BLaER1 (cell line): Measurements from ENCODE around the gene NCOA1.
A peak's percentile ranks its signal among the peaks of the same experiment; 100 is the strongest.

ENCODE experiments used
- H3K27ac ChIP-seq: shearing (Covaris generic); formaldehyde crosslinking; 2 replicates; pipeline ENCODE4 v1.8.1; 2022
- H3K27me3 ChIP-seq: shearing (Covaris generic); formaldehyde crosslinking; 2 replicates; pipeline ENCODE4 v1.8.1; 2022
- H3K36me3 ChIP-seq: shearing (Covaris generic); formaldehyde crosslinking; 2 replicates; pipeline ENCODE4 v1.8.1; 2022
- H3K4me1 ChIP-seq: shearing (Covaris generic); formaldehyde crosslinking; 2 replicates; pipeline ENCODE4 v1.8.1; 2022
- H3K4me2 ChIP-seq: shearing (Covaris generic); formaldehyde crosslinking; 2 replicates; pipeline ENCODE4 v1.8.1; 2022
- H3K4me3 ChIP-seq: shearing (Covaris generic); formaldehyde crosslinking; 2 replicates; pipeline ENCODE4 v1.8.1; 2022
- H3K9ac ChIP-seq: shearing (Covaris generic); formaldehyde crosslinking; 2 replicates; pipeline ENCODE4 v1.8.1; 2022
- H3K9me3 ChIP-seq: shearing (Covaris generic); formaldehyde crosslinking; 2 replicates; pipeline ENCODE4 v1.8.1; 2022
- H4K20me1 ChIP-seq: shearing (Covaris generic); formaldehyde crosslinking; 2 replicates; pipeline ENCODE4 v1.8.1; 2022
- Cebpa-rat ChIP-seq: shearing (Covaris generic); IDR thresholded peaks from 2 replicates; pipeline ENCODE4 v1.8.1; 2022

NCOA1 gene

DNA sequence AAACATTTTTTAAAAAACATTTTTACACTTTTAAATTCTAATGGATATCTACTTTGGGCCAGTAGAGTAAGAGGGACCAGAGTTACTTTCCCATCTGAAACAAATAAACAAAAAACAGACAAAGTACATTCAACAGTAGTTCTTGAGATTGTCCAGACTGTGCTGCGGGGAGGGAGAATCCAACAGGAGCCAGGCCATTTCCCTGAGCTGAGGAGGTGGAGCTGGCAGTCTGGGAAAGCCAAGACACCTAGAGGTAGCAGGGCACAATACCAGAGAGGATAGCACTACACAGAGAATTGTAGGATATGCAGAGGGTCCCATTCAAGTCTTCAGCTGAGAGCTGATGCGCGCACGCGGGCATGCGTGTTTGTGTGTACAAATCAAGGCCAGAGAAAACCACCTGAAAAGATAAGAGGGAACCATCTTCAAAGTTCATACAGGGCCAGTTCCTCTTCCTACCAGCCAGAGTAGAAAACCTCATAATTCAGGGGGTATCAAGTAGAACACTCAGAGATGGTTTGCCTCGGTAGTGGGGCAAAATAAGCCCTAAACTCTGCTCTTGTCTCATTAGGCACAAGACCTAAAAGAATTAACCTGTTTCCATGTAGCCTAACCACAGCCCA is 258.1 kb downstream of the NCOA1 start:
- Histone ChIP-seq H3K27ac (no peak overlapping the region), H3K36me3 (peaks cover 25% of the 10 kb centered on the region), H3K4me2 (no peak overlapping the region), H3K4me1 (no peaks in the 10 kb centered on the region), H3K9ac (no peak overlapping the region), H3K9me3 (no peaks in the 10 kb centered on the region), H4K20me1 (no peaks in the 10 kb centered on the region), H3K27me3 (no peaks in the 10 kb centered on the region), H3K4me3 (no peak overlapping the region)
- no peak for TF ChIP-seq Cebpa-rat

DNA sequence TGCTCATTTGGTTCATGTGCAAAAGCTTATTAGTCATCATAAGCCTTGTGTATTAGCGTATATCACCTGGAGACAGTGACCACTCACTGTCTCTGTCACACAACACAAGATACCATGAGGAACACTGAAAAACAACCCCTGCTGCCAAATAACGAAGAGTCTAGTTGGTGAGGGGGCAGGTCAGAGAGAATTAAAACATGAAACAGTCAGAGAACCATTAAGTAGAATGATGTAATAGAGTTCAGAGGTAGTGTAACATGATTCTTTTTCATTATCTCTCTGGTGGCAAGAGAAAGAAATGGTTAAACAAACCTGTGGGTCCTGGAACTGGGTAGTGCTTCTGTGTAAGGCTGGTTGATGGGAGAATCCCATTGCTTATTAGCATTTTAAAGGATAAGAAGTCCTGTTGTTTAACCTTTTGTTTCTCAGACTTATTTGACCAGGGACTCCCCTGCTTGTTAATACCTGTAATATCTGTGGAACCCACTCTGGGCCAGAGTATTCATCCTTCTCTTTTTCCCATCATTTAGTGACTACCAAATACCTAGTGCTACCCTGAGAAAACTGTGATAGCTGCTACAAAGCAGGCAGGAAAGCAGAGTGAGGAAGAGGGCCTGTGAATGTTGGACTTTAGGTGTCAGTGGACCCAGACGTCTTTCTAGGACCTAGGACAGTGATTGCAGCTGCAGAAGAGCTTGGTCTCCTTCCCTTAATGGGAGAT is 264.1 kb downstream of the NCOA1 start:
- Histone ChIP-seq H3K4me3 (no peak overlapping the region), H3K27ac (no peak overlapping the region), H3K27me3 (no peaks in the 10 kb centered on the region), H3K36me3 (peaks cover 46% of the 10 kb centered on the region), H3K9ac (no peak overlapping the region), H3K9me3 (no peaks in the 10 kb centered on the region), H3K4me2 (no peak overlapping the region), H4K20me1 (no peaks in the 10 kb centered on the region), H3K4me1 (no peaks in the 10 kb centered on the region)
- no peak for TF ChIP-seq Cebpa-rat

DNA sequence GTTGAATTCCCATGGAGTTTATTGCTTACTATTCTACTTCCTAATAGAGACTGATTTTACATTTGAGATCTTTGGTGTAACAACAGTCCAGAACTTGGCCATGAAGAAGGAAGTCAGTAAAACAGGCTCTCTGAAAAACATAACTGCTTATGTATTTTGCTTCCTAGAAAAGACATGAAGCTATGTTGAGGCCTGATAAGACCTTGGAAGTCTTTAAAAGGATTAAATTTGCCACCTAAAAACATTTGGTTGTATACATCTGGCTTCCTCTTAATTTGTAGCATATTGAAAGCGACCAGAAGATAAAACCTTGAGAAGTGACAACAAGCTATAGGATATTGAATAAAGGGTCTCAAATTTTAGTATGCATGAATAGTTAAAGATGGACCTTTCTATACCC is 265.7 kb downstream of the NCOA1 start:
- no peak for TF ChIP-seq Cebpa-rat
- Histone ChIP-seq H3K4me3 (no peak overlapping the region), H3K36me3 (peaks cover 48% of the 10 kb centered on the region), H3K4me1 (no peaks in the 10 kb centered on the region), H3K27me3 (no peaks in the 10 kb centered on the region), H3K27ac (no peak overlapping the region), H3K9ac (no peak overlapping the region), H3K9me3 (no peaks in the 10 kb centered on the region), H4K20me1 (no peaks in the 10 kb centered on the region), H3K4me2 (no peak overlapping the region)

DNA sequence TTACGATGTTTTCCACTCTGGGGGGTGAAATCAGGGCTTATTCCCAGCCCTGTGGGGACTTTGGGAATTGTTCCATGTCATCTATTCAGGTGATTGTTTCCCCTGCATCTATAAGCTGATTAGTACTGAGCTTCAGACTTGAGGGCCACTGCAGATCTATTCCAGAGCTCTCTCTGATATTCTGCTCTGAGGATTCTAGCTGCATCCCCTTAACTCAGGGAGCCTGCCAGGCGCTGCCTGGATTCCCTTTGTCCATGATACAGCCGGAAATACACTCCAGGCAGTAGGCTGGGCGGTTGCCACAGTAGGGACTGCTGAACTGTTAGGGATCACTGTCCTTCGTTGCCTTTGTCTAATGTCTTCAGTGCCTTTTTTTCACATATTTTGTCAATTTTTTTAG is 270.8 kb downstream of the NCOA1 start:
- Histone ChIP-seq H3K27ac (no peak overlapping the region), H3K36me3 (peaks cover 50% of the 10 kb centered on the region), H3K9me3 (peaks cover 11% of the 10 kb centered on the region), H3K9ac (no peak overlapping the region), H3K4me2 (no peak overlapping the region), H3K4me3 (no peak overlapping the region), H3K27me3 (no peaks in the 10 kb centered on the region), H3K4me1 (peaks cover 22% of the 10 kb centered on the region), H4K20me1 (no peaks in the 10 kb centered on the region)
- TF ChIP-seq Cebpa-rat = no peak

DNA sequence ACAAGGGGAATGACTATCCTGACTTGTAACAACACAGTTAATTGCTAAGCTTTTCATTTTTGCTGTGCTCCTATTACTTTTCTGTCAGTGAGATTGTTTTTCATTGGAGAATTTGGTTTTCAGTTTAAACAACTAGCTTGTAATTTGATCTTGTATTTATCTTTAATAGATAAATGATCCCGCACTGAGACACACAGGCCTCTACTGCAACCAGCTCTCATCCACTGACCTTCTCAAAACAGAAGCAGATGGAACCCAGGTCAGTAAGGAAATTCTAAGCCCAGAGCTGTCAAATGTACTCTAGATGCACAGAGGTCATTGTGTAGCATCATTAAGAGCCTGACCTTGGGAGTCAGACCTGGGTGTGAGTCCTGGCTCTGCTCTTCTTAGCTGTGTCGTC is 271.5 kb downstream of the NCOA1 start:
- Histone ChIP-seq H3K36me3 (peaks cover 50% of the 10 kb centered on the region), H3K4me2 (no peak overlapping the region), H3K27ac (no peak overlapping the region), H3K4me1 (peaks cover 28% of the 10 kb centered on the region), H4K20me1 (no peaks in the 10 kb centered on the region), H3K9me3 (peaks cover 11% of the 10 kb centered on the region), H3K27me3 (no peaks in the 10 kb centered on the region), H3K9ac (no peak overlapping the region), H3K4me3 (no peak overlapping the region)
- no peak for TF ChIP-seq Cebpa-rat

DNA sequence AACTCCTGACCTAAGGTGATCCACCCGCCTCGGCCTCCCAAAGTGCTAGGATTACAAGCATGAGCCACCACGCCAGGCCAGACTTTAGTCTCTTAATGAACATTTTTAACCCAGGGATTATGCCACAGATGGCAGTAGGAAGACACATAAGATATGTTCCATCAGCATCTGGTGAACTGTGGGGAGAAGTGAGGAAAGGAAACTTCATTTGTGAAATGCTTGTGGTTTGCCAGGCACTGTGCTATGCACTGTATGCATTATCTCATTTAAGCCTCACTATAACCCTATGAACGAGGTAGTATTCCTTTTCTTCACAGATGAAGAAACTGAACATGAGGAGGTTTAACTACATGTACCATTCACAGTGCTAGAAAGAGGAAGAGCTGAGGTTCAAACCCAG is 272.8 kb downstream of the NCOA1 start:
- H3K27me3 ChIP-seq = no peaks in the 10 kb centered on the region
- no peaks in the 10 kb centered on the region for H4K20me1 ChIP-seq
- no peak overlapping the region for H3K27ac ChIP-seq
- no peak overlapping the region for H3K4me2 ChIP-seq
- no peak overlapping the region for H3K9ac ChIP-seq
- H3K36me3 ChIP-seq = peaks cover 43% of the 10 kb centered on the region
- TF ChIP-seq Cebpa-rat = no peak
- peaks cover 28% of the 10 kb centered on the region for H3K4me1 ChIP-seq
- peaks cover 11% of the 10 kb centered on the region for H3K9me3 ChIP-seq
- no peak overlapping the region for H3K4me3 ChIP-seq

DNA sequence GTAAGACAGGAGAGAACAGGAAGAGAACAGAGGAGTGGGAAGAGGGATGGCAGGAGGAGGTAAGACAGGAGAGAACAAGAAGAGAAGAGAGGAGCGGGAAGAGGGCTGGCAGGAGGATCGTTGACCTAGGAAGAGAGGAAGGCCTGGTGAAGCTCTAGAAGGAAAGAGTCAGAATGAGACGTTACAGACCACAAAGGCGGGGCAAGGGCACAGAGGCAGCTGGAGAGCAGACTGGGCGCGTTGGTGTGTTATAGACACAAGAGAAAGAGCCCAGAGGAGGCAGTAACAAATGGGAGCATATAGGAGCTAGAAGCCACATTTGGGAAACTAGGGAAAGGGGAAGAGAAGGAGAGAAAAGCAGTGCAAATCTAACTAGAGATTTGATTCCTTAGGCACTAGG is 275.6 kb downstream of the NCOA1 start:
- peaks cover 48% of the 10 kb centered on the region for H3K36me3 ChIP-seq
- peaks cover 28% of the 10 kb centered on the region for H3K4me1 ChIP-seq
- no peaks in the 10 kb centered on the region for H4K20me1 ChIP-seq
- TF ChIP-seq Cebpa-rat = no peak
- H3K4me3 ChIP-seq = no peak overlapping the region
- H3K27ac ChIP-seq = peak overlapping the region; percentile 53; the same call in 1 of the 2 replicates
- peaks cover 11% of the 10 kb centered on the region for H3K9me3 ChIP-seq
- H3K27me3 ChIP-seq = no peaks in the 10 kb centered on the region
- no peak overlapping the region; the same call in 1 of the 2 replicates for H3K9ac ChIP-seq
- peak overlapping the region; percentile 73 for H3K4me2 ChIP-seq

DNA sequence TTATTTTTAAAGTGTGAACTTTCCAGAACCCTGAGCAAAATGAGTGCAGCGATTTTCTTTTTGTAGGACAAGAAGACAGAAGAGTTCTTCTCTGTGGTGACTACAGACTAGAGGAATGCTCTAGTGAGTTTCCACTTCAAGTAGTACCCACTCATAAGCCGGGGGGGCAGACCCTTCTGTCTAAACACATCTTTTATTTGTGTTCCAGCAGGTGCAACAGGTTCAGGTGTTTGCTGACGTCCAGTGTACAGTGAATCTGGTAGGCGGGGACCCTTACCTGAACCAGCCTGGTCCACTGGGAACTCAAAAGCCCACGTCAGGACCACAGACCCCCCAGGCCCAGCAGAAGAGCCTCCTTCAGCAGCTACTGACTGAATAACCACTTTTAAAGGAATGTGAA is 277.0 kb downstream of the NCOA1 start:
- H3K27me3 ChIP-seq = no peaks in the 10 kb centered on the region
- H3K9ac ChIP-seq = no peak overlapping the region
- H3K27ac ChIP-seq = no peak overlapping the region
- TF ChIP-seq Cebpa-rat = no peak
- H4K20me1 ChIP-seq = no peaks in the 10 kb centered on the region
- H3K4me3 ChIP-seq = no peak overlapping the region
- H3K4me2 ChIP-seq = no peak overlapping the region
- peaks cover 28% of the 10 kb centered on the region for H3K4me1 ChIP-seq
- H3K9me3 ChIP-seq = peaks cover 11% of the 10 kb centered on the region
- peaks cover 34% of the 10 kb centered on the region for H3K36me3 ChIP-seq

DNA sequence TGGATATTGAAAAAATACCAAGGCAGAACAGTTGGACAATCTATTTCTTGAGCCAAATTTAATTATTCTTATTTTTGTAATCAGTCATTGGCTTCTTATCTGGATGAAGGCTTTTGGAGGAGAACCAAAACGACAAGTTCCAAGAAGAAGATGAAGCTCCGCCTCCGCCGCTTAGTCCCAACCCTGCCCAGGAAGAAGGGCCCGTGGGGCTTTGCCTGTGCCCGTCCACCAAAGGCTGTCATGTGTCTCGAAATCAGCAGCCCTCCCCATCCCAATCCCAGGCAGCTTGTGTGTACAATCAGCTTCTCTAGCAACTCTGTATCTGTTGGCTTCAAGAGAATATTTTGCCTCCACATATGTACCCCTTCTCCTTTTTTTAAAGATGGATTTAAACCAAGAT is 277.5 kb downstream of the NCOA1 start:
- peaks cover 29% of the 10 kb centered on the region for H3K36me3 ChIP-seq
- H3K4me2 ChIP-seq = no peak overlapping the region
- no peak for TF ChIP-seq Cebpa-rat
- H3K9me3 ChIP-seq = peaks cover 11% of the 10 kb centered on the region
- no peak overlapping the region for H3K9ac ChIP-seq
- H3K27me3 ChIP-seq = no peaks in the 10 kb centered on the region
- no peak overlapping the region for H3K4me3 ChIP-seq
- H3K4me1 ChIP-seq = peaks cover 28% of the 10 kb centered on the region
- H3K27ac ChIP-seq = no peak overlapping the region
- H4K20me1 ChIP-seq = no peaks in the 10 kb centered on the region

DNA sequence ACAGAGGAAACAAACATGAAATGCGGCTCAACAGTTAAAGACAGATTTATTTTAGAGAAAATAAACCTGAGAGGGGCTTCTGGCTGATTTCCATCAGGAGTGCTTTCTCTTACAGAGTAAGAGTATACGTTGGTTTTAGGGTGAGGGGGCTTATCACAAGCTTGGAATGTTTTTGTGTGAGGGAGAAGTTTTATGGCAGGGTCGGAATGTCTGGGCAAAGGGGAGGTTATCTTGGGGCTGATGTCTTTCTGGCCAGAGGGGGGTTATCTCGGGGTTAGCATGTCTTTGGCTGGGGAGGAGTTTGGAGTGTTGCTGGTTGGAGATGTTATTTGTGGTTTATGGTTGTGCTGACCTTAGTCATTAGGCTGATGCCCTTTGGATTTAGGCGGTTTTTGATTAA is 280.0 kb downstream of the NCOA1 start:
- Histone ChIP-seq H3K4me3 (no peak overlapping the region), H3K9ac (no peak overlapping the region), H4K20me1 (no peaks in the 10 kb centered on the region), H3K36me3 (peaks cover 14% of the 10 kb centered on the region), H3K27ac (no peak overlapping the region), H3K4me2 (no peak overlapping the region), H3K27me3 (no peaks in the 10 kb centered on the region), H3K4me1 (peaks cover 14% of the 10 kb centered on the region), H3K9me3 (no peaks in the 10 kb centered on the region)
- no peak for TF ChIP-seq Cebpa-rat
